HG02973 (cell line): Measurements from ENCODE around the gene CDC25B.
A peak's percentile ranks its signal among the peaks of the same experiment; 100 is the strongest.

Source experiments
- ATAC-seq: cut with Tn5 transposase; IDR thresholded peaks from one replicate; pipeline ENCODE4 v1.9.1; 2021; ENCODE audit warnings: moderate library complexity; ENCODE audit not compliant: unreplicated experiment

The CDC25B gene

GRCh38 chr20:3795511-3796468 lies at the start of gene CDC25B:
Gene CDC25B, plus strand, starts transcription at chr20:3796310. Its CDS starts 222 bp downstream, at chr20:3796532.
- ATAC-seq, result peak; percentile 70

GRCh38 chr20:3747471-3747870 lies 48.6 kb upstream of the CDC25B start:
- no peak for ATAC-seq

- ATAC-seq, result no peak
Measured at GRCh38 chr20:3748073-3748472, 48.0 kb upstream of the CDC25B start.

- ATAC-seq, result no peak
Measured at GRCh38 chr20:3749087-3749688, 46.9 kb upstream of the CDC25B start.

DNA sequence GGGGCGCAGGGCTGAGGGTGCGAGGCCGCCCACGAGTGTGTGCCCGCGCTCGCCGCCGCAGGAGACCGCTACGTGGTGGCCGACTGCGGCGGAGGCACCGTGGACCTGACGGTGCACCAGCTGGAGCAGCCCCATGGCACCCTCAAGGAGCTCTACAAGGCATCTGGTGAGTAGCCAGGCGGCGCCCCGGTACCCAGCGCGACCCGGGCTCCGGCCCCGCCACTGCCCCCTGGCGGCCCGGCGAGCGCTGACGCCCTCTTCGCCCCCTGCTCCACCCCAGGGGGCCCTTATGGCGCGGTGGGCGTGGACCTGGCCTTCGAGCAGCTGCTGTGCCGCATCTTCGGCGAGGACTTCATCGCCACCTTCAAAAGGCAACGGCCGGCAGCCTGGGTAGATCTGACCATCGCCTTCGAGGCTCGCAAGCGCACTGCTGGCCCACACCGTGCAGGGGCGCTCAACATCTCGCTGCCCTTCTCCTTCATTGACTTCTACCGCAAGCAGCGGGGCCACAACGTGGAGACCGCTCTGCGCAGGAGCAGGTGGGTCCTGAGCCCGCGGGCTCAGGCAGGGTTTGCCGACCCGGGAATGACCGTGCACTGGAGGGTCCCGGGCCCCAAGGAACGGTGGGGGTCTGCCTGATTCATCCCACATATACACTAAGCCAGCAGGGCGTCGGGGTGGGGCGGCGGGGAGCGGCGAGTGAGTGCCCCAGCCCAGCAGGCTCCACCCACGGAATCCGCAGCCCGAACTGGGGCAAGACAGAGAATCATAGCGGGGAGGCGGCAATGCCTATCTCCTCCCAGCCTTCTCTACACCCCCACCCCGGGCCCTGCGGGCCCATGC lies 46.2 kb upstream of the CDC25B start:
- ATAC-seq, result no peak

DNA sequence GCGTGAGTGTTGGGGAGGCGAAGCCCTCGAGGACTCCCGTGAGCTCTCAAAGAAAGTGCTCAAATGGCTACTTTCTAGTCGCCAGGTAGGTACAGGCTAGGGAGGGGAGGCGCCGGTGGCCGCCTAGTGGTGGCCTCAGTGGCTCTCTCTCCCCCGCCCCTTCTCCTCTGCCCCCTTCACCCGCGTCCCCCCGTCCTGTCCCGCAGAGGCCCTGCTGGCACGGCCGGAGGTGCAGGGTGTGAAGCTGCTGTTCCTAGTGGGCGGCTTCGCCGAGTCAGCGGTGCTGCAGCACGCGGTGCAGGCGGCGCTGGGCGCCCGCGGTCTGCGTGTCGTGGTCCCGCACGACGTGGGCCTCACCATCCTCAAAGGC lies 44.8 kb upstream of the CDC25B start:
- ATAC-seq, result no peak

DNA sequence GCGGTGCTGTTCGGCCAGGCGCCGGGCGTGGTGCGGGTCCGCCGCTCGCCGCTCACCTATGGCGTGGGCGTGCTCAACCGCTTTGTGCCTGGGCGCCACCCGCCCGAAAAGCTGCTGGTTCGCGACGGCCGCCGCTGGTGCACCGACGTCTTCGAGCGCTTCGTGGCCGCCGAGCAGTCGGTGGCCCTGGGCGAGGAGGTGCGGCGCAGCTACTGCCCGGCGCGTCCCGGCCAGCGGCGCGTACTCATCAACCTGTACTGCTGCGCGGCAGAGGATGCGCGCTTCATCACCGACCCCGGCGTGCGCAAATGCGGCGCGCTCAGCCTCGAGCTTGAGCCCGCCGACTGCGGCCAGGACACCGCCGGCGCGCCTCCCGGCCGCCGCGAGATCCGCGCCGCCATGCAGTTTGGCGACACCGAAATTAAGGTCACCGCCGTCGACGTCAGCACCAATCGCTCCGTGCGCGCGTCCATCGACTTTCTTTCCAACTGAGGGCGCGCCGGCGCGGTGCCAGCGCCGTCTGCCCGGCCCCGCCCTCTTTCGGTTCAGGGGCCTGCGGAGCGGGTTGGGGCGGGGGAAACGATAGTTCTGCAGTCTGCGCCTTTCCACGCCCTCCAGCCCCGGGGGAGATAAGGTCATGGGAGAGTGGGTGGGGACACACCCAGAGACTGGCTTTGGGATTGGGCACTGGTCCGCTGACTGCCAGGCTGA lies 44.3 kb upstream of the CDC25B start:
- no peak for ATAC-seq

DNA sequence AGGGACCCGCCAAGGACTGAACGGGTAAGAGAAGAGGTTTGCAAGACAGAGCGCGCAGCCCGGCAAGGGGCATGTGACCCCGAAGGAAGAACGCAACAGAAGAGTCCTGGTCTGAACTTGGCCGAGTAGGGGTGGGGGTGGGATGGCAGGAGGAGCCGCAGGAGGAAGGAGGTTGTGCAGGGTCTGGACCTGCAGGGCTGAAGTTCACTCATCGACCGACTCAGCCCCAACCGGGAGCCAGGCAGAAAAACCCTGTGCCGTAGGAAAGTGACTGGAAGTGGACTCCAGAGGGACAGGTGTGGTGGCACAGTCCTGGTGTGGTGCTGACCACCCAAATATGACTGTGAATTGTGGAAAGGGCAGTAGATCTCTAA lies 43.7 kb upstream of the CDC25B start:
- no peak for ATAC-seq

- ATAC-seq, result no peak
Measured at GRCh38 chr20:3753098-3753497, 43.0 kb upstream of the CDC25B start.

GRCh38 chr20:3753501-3754275 lies 42.4 kb upstream of the CDC25B start:
- no peak for ATAC-seq

DNA sequence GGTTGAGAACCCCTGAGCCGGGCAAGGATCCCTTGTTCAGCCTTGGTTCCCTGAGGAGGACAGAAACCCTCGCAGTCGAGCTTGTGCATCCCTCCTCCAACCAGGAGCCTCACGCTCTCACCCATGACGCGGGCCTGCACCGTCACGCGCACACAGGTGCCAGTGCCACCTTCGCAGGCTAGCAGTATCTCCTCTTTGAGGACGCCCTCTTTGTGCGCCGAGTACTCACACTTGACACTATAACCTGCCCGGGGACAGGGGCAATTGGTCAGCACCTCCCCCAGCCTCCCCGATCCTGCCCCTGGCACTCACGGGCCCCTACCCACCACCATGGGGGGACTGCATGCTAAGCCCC lies 41.9 kb upstream of the CDC25B start:
- no peak for ATAC-seq

DNA sequence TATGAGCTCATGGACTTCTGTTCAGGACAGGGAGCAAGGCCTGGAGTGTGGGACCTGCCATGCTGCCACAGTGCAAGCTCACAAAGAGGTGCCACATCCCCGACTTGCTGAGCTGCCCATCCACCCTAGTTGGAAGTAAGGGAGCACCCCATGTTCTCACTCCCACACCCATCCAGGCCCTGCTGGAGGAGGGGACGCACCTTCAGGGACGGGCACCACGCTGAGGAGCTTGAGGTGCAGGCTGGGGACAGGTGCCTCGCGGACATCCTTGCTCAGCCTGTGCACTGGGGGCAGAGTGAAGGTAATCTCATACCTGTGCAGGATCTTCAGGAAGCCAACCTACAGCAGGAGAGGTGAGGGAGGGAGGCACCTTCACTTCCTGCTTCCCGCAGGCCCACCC lies 40.8 kb upstream of the CDC25B start:
- no peak for ATAC-seq

- no peak for ATAC-seq
Measured at GRCh38 chr20:3755814-3756480, 40.2 kb upstream of the CDC25B start.

DNA sequence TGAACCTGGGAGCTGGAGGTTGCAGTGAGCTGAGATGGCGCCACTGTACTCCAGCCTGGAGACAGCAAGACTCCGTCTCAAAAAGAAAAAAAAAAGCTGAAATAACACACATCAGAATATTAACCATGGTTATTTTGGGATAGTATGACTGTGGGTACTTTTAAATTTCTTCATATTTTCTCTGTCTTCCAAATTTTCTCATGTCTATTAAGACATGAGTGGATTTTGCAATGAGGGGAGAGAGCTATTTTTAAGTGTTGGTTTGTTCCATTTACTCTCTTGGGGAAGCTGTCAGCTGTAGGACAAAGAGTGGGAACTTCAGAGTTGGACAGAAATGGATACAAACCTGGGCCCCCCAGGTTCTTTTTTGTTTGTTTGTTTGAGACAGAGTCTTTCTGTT lies 38.8 kb upstream of the CDC25B start:
- ATAC-seq, result no peak

GRCh38 chr20:3758566-3758965 lies 37.5 kb upstream of the CDC25B start:
- no peak for ATAC-seq

- no peak for ATAC-seq
Measured at GRCh38 chr20:3759316-3759823, 36.7 kb upstream of the CDC25B start.

DNA sequence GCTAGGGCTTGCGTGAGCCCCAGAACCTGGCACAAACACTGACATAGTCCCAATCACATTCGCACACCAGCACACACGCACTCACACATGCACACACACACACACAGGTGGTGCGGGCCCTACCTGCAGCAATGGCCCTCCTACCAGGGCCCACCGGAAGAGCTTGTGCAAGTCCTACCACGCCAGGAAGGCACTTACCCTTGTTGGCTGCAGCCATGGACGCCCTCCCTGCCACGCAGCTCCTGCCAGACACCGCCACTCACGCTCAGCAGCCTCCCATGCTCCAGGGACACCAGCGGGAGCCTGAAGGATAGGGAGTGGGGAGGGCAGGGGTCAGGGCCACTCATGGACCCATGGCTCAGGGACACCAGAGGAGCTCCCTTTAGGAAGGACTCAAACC lies 36.2 kb upstream of the CDC25B start:
- no peak for ATAC-seq

- ATAC-seq, result no peak
Measured at GRCh38 chr20:3760655-3761348, 35.3 kb upstream of the CDC25B start.
